SK-N-SH (cell line): ENCODE measurements around the gene TERT. TPM values are rescaled to one million over a fixed set of nuclear protein-coding genes. Genes with fewer than 3 reads are reported as not detected.

ENCODE experiments used
- CTCF ChIA-PET: fragments of 300-600, 350-600 bp; formaldehyde crosslinking; extraction: SDS; loops from one replicate; lab custom pipeline; 2021; lab: Yijun Ruan, JAX
- POLR2A ChIA-PET: fragments of 350-600 bp; sonication (Branson Sonifier 250); formaldehyde crosslinking; extraction: SDS; loops from one replicate; lab custom pipeline; 2020; ENCODE audit warnings: antibody characterized with exemption, inconsistent platforms; lab: Yijun Ruan, JAX
- DNase-seq: peaks from one replicate; pipeline ENCODE4 v3.0.0; 2012
- H2AFZ ChIP-seq: fragments of 200-600 bp; sonication (generic); 2 replicates; pipeline ENCODE4 v1.8.1; 2016; ENCODE audit warnings: antibody characterized with exemption, mild to moderate bottlenecking, low read depth
- H3F3A ChIP-seq: fragments of 200-600 bp; sonication (generic); replicated peaks from 2 replicates; pipeline ENCODE3; 2016; ENCODE audit warnings: antibody characterized with exemption, mild to moderate bottlenecking; ENCODE audit not compliant: insufficient read depth
- H3K27ac ChIP-seq, 2 experiments: fragments of 200-500 bp in 1 of 2; fragments of 200-600 bp in 1 of 2; sonication (Bioruptor generic) in 1 of 2; sonication (generic), shearing (Covaris generic) in 1 of 2; 2 replicates each; pipeline versions ENCODE4 v1.5.1 to v1.6.1; 2014 to 2016; ENCODE audit warnings: low read depth in 2 of 2, inconsistent platforms in 1 of 2, low read length in 1 of 2, mild to moderate bottlenecking in 1 of 2, mixed read lengths in 1 of 2
- H3K27me3 ChIP-seq: fragments of 200-600 bp; sonication (generic), shearing (Covaris generic); 2 replicates; pipeline ENCODE4 v1.6.1; 2016; ENCODE audit warnings: mixed run types; ENCODE audit not compliant: insufficient read depth
- H3K36me3 ChIP-seq, 2 experiments: fragments of 200-500 bp in 1 of 2; fragments of 200-600 bp in 1 of 2; sonication (Bioruptor generic) in 1 of 2; sonication (generic) in 1 of 2; replicated peaks in 1 of 2; 2 replicates each; pipeline versions ENCODE3 to v1.5.1; 2014 to 2016; ENCODE audit warnings: low read length in 1 of 2, mild to moderate bottlenecking in 1 of 2; ENCODE audit not compliant: insufficient read depth in 2 of 2, control insufficient read depth in 1 of 2
- H3K4me1 ChIP-seq, 2 experiments: fragments of 200-500 bp in 1 of 2; fragments of 200-600 bp in 1 of 2; sonication (Bioruptor generic) in 1 of 2; sonication (generic), shearing (Covaris generic) in 1 of 2; 2 replicates each; pipeline versions ENCODE4 v1.5.1 to v1.6.1; 2014 to 2016; ENCODE audit warnings: low read depth in 1 of 2, low read length in 1 of 2, mixed run types in 1 of 2; ENCODE audit not compliant: insufficient read depth in 2 of 2, control insufficient read depth in 1 of 2
- H3K4me2 ChIP-seq: fragments of 200-600 bp; sonication (generic), shearing (Covaris generic); 2 replicates; pipeline ENCODE4 v1.6.1; 2017; ENCODE audit warnings: mixed run types
- H3K4me3 ChIP-seq, 2 experiments: fragments of 200-500 bp in 1 of 2; fragments of 200-600 bp in 1 of 2; sonication (Bioruptor generic) in 1 of 2; sonication (generic), shearing (Covaris generic) in 1 of 2; 2 replicates each; pipeline versions ENCODE4 v1.5.1 to v1.8.1; 2014 to 2016; ENCODE audit warnings: low read depth in 2 of 2, inconsistent platforms in 1 of 2, low read length in 1 of 2, mild to moderate bottlenecking in 1 of 2, mixed read lengths in 1 of 2, moderate library complexity in 1 of 2
- H3K79me2 ChIP-seq: fragments of 200-600 bp; sonication (generic); 2 replicates; pipeline ENCODE4 v1.8.1; 2017; ENCODE audit warnings: mild to moderate bottlenecking; ENCODE audit not compliant: insufficient read depth
- H3K9ac ChIP-seq: fragments of 200-600 bp; sonication (generic); 2 replicates; pipeline ENCODE4 v1.6.1; 2017; ENCODE audit warnings: mixed run types
- H3K9me2 ChIP-seq: fragments of 200-600 bp; sonication (generic); 2 replicates; pipeline ENCODE4 v1.6.1; 2017; ENCODE audit warnings: mixed run types
- H3K9me3 ChIP-seq: fragments of 200-600 bp; sonication (generic); 2 replicates; pipeline ENCODE4 v1.6.1; 2017; ENCODE audit warnings: mixed run types, mild to moderate bottlenecking, moderate library complexity
- H4K20me1 ChIP-seq: fragments of 200-600 bp; sonication (generic); 2 replicates; pipeline ENCODE4 v1.6.1; 2017; ENCODE audit warnings: mild to moderate bottlenecking, mixed run types; ENCODE audit not compliant: insufficient read depth
- ELF1 ChIP-seq: IDR thresholded peaks from 2 replicates; pipeline ENCODE4 v1.4.0; 2012
- EP300 ChIP-seq, 2 experiments: IDR thresholded peaks; 2 replicates each; pipeline versions ENCODE4 v1.4.0 to v1.6.1; 2012; ENCODE audit warnings: borderline replicate concordance in 1 of 2, low read depth in 1 of 2, low read length in 1 of 2
- FOSL2 ChIP-seq: IDR thresholded peaks from 2 replicates; pipeline ENCODE4 v1.4.0; 2012; ENCODE audit warnings: low read depth, mild to moderate bottlenecking, moderate library complexity, borderline replicate concordance
- GABPA ChIP-seq: IDR thresholded peaks from 2 replicates; pipeline ENCODE4 v1.4.0; 2012; ENCODE audit warnings: low read depth, mild to moderate bottlenecking
- JUND ChIP-seq: IDR thresholded peaks from 2 replicates; pipeline ENCODE4 v1.4.0; 2012
- MEF2A ChIP-seq: IDR thresholded peaks from 2 replicates; pipeline ENCODE4 v1.4.0; 2012; ENCODE audit warnings: low read depth, borderline replicate concordance
- MXI1 ChIP-seq: IDR thresholded peaks from 2 replicates; pipeline ENCODE4 v1.6.1; 2012; ENCODE audit warnings: mild to moderate bottlenecking, low read depth, low read length, improper control_type of control experiment
- NFIC ChIP-seq: IDR thresholded peaks from 2 replicates; pipeline ENCODE4 v1.4.0; 2012; ENCODE audit warnings: borderline replicate concordance
- NRF1 ChIP-seq: IDR thresholded peaks from 2 replicates; pipeline ENCODE4 v1.6.1; 2012; ENCODE audit warnings: low read depth, mild to moderate bottlenecking, low read length
- POLR2AphosphoS5 ChIP-seq: IDR thresholded peaks from 2 replicates; pipeline ENCODE4 v1.6.1; 2012; ENCODE audit warnings: low read depth, low read length
- RFX5 ChIP-seq: IDR thresholded peaks from 2 replicates; pipeline ENCODE4 v1.6.1; 2012; ENCODE audit warnings: mild to moderate bottlenecking, improper control_type of control experiment, low read length
- RXRA ChIP-seq: IDR thresholded peaks from 2 replicates; pipeline ENCODE4 v1.4.0; 2012; ENCODE audit warnings: low read depth, mild to moderate bottlenecking, borderline replicate concordance
- SMC3 ChIP-seq: IDR thresholded peaks from 2 replicates; pipeline ENCODE4 v1.6.1; 2012; ENCODE audit warnings: low read depth, low read length, improper control_type of control experiment
- TAF1 ChIP-seq: IDR thresholded peaks from 2 replicates; pipeline ENCODE4 v1.6.1; 2012; ENCODE audit warnings: low read depth, mild to moderate bottlenecking, low read length, moderate library complexity, borderline replicate concordance
- TCF12 ChIP-seq: IDR thresholded peaks from 2 replicates; pipeline ENCODE4 v1.4.0; 2012
- TEAD4 ChIP-seq: IDR thresholded peaks from 2 replicates; pipeline ENCODE4 v1.4.0; 2012; ENCODE audit warnings: mild to moderate bottlenecking, borderline replicate concordance; ENCODE audit not compliant: insufficient read depth
- USF1 ChIP-seq: IDR thresholded peaks from 2 replicates; pipeline ENCODE4 v1.4.0; 2012; ENCODE audit warnings: low read depth, borderline replicate concordance
- WGBS: methylation state at CpG from one replicate; pipeline ENCODE4 v1.1.6; 2017; ENCODE audit warnings: low lambda C conversion rate; 5-methylcytosine and 5-hydroxymethylcytosine counted together
- polyA plus RNA-seq, 3 experiments: library from polyadenylated mRNA; depleted of rRNA; stranded (reverse); fragments of >200 nt; gene quantifications; 2 replicates each; pipeline ENCODE4 v1.2.3, GENCODE V29; 2012
- TF ChIP-seq, protein P1 (sequence below): IDR thresholded peaks from 2 replicates; pipeline ENCODE4 v1.4.0; 2012; ENCODE audit warnings: low read depth, borderline replicate concordance
- TF ChIP-seq, protein P2 (sequence below): fragments of 150-350 bp; IDR thresholded peaks from 2 replicates; pipeline ENCODE4 v1.6.1; 2017; ENCODE audit warnings: antibody characterized with exemption, low read length, low read depth, borderline replicate concordance
- TF ChIP-seq, protein P3 (sequence below): IDR thresholded peaks from 2 replicates; pipeline ENCODE4 v1.4.0; 2012; ENCODE audit warnings: low read depth

TERT gene
- polyA plus RNA-seq, 1 of the 3 experiments (the other 2 are of a cell fraction) = 2.4 TPM

DNA sequence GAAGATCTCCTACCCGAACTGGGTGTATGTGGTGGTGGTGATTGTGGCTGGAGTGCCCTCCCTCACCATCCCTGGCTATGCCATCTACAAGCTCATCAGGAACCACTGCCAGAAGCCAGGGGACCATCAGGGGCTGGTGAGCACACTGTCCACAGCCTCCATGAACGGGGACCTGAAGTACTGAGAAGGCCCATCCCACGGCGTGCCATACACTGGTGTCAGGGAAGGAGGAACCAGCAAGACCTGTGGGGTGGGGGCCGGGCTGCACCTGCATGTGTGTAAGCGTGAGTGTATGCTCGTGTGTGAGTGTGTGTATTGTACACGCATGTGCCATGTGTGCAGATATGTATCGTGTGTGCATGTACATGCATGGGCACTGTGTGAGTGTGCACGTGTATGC lies 73.1 kb downstream of the TERT start:
- TF ChIP-seq TAF1 = no peak
- TF ChIP-seq NFIC = no peak
- no peak for TF ChIP-seq SMC3
- TF ChIP-seq, protein P1, sequence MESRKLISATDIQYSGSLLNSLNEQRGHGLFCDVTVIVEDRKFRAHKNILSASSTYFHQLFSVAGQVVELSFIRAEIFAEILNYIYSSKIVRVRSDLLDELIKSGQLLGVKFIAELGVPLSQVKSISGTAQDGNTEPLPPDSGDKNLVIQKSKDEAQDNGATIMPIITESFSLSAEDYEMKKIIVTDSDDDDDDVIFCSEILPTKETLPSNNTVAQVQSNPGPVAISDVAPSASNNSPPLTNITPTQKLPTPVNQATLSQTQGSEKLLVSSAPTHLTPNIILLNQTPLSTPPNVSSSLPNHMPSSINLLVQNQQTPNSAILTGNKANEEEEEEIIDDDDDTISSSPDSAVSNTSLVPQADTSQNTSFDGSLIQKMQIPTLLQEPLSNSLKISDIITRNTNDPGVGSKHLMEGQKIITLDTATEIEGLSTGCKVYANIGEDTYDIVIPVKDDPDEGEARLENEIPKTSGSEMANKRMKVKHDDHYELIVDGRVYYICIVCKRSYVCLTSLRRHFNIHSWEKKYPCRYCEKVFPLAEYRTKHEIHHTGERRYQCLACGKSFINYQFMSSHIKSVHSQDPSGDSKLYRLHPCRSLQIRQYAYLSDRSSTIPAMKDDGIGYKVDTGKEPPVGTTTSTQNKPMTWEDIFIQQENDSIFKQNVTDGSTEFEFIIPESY = no peak
- H3K79me2 ChIP-seq = no peaks in the 10 kb centered on the region
- no peaks in the 10 kb centered on the region; the same call in 1 of the 2 replicates for H3K27me3 ChIP-seq
- no peak overlapping the region for H3K9ac ChIP-seq
- ChIA-PET CTCF (no interaction called here), POLR2A (no interaction called here)
- no peak for DNase-seq
- H3K4me1 ChIP-seq = no peaks in the 10 kb centered on the region
- no peak overlapping the region for H3K4me2 ChIP-seq
- no peak overlapping the region for H3K27ac ChIP-seq
- no peaks in the 10 kb centered on the region for H3K9me2 ChIP-seq
- no peaks in the 10 kb centered on the region for H3K9me3 ChIP-seq
- 65% methylated on average over 8 of the region's 10 CpGs for WGBS
- no peak overlapping the region for H2AFZ ChIP-seq
- H3K4me3 ChIP-seq = no peak overlapping the region
- H4K20me1 ChIP-seq = no peaks in the 10 kb centered on the region
- H3K36me3 ChIP-seq = no peaks in the 10 kb centered on the region
- peaks cover 6% of the 10 kb centered on the region for H3F3A ChIP-seq

DNA sequence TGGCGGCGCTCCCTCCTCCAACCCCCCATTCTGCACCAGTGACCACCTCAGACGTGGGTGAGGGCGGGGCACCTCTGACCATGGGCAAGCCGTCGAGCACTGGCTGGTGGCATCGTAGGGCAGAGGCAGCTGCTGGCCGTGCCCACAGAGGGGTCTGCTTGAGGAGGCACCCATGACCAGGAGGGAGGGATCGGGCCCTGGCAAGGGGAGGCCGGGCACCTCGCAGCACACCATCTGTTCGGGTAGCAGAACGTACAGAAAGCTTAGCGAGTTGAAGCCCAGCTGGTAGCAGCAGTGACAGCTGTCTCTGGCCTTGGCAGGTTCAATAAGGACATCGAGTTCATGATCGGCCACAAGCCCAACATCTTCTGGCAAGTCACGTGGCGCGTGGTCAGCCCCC lies 74.0 kb downstream of the TERT start:
- no peaks in the 10 kb centered on the region for H4K20me1 ChIP-seq
- no peaks in the 10 kb centered on the region for H3K9me2 ChIP-seq
- DNase-seq = no peak
- ChIA-PET CTCF (no interaction called here), POLR2A (no interaction called here)
- H3K9me3 ChIP-seq = no peaks in the 10 kb centered on the region
- peaks cover 6% of the 10 kb centered on the region for H3F3A ChIP-seq
- H3K27me3 ChIP-seq = no peaks in the 10 kb centered on the region; the same call in 1 of the 2 replicates
- H2AFZ ChIP-seq = no peak overlapping the region
- H3K4me3 ChIP-seq = no peak overlapping the region
- H3K79me2 ChIP-seq = no peaks in the 10 kb centered on the region
- no peak overlapping the region for H3K4me2 ChIP-seq
- TF ChIP-seq FOSL2 = no peak
- TF ChIP-seq ELF1 = no peak
- no peak for TF ChIP-seq NRF1
- TF ChIP-seq TEAD4 = no peak
- no peak for TF ChIP-seq RFX5
- no peak for TF ChIP-seq USF1
- TF ChIP-seq POLR2AphosphoS5 = no peak
- TF ChIP-seq EP300 (IDR thresholded peaks at IDR 0.05; ENCODE audit: borderline replicate concordance in 1 of 2, low read depth in 1 of 2, low read length in 1 of 2) = no peak
- TF ChIP-seq, protein P2, sequence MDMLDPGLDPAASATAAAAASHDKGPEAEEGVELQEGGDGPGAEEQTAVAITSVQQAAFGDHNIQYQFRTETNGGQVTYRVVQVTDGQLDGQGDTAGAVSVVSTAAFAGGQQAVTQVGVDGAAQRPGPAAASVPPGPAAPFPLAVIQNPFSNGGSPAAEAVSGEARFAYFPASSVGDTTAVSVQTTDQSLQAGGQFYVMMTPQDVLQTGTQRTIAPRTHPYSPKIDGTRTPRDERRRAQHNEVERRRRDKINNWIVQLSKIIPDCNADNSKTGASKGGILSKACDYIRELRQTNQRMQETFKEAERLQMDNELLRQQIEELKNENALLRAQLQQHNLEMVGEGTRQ = no peak
- TF ChIP-seq GABPA = no peak
- TF ChIP-seq, protein P1 = no peak
- no peak for TF ChIP-seq TCF12
- no peak for TF ChIP-seq MXI1
- TF ChIP-seq, protein P3, sequence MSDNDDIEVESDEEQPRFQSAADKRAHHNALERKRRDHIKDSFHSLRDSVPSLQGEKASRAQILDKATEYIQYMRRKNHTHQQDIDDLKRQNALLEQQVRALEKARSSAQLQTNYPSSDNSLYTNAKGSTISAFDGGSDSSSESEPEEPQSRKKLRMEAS = no peak
- no peak for TF ChIP-seq JUND
- TF ChIP-seq NFIC = no peak
- TF ChIP-seq TAF1 = no peak
- TF ChIP-seq MEF2A = no peak
- TF ChIP-seq RXRA = no peak
- TF ChIP-seq, all 33 proteins: peak for 0
- Histone ChIP-seq H3K4me1 (no peaks in the 10 kb centered on the region), H3K9ac (no peak overlapping the region), H3K27ac (no peak overlapping the region), H3K36me3 (no peaks in the 10 kb centered on the region)
- 62% methylated on average over 8 of the region's 19 CpGs for WGBS
